EL (cell line): ENCODE results near the gene SDSL.

Experiments used
- DNase-seq: peaks from one replicate; pipeline ENCODE4 v3.0.0-alpha.2; 2016

SDSL gene

GRCh38 chr12:113469949-113470743, 48.0 kb downstream of the SDSL start:
- DNase-seq = no peak

GRCh38 chr12:113470871-113471618, 48.9 kb downstream of the SDSL start:
- no peak for DNase-seq

- DNase-seq = no peak
Observed at GRCh38 chr12:113471619-113472171, 49.5 kb downstream of the SDSL start, which contains the start of gene LHX5. Gene LHX5 (minus strand): TSS chr12:113471871. CDS start chr12:113471498, 373 bp downstream.

- no peak for DNase-seq
Observed at GRCh38 chr12:113472191-113473121, 50.3 kb downstream of the SDSL start.

GRCh38 chr12:113473400-113473799, 51.2 kb downstream of the SDSL start:
- no peak for DNase-seq

- DNase-seq = no peak
Observed at GRCh38 chr12:113473942-113474341, 51.8 kb downstream of the SDSL start.

GRCh38 chr12:113474635-113475436, 52.7 kb downstream of the SDSL start:
- DNase-seq = no peak

GRCh38 chr12:113475451-113476175, 53.4 kb downstream of the SDSL start:
- no peak for DNase-seq

GRCh38 chr12:113476176-113476986, 54.2 kb downstream of the SDSL start:
- DNase-seq = no peak

GRCh38 chr12:113477171-113477841, 55.1 kb downstream of the SDSL start:
- no peak for DNase-seq

- DNase-seq = no peak
Observed at GRCh38 chr12:113477842-113478215, 55.6 kb downstream of the SDSL start.

GRCh38 chr12:113478351-113479011, 56.3 kb downstream of the SDSL start:
- DNase-seq = no peak

- DNase-seq = no peak
Observed at GRCh38 chr12:113479216-113479589, 57.0 kb downstream of the SDSL start.

- DNase-seq = peak; percentile 22
Observed at GRCh38 chr12:113479590-113480335, 57.6 kb downstream of the SDSL start.

GRCh38 chr12:113480336-113480971, 58.3 kb downstream of the SDSL start:
- no peak for DNase-seq

GRCh38 chr12:113482334-113482733, 60.2 kb downstream of the SDSL start:
- DNase-seq = no peak

- DNase-seq = no peak
Observed at GRCh38 chr12:113485330-113485729, 63.1 kb downstream of the SDSL start.

- no peak for DNase-seq
Observed at GRCh38 chr12:113486722-113487121, 64.5 kb downstream of the SDSL start.
